GM12872 (cell line): ENCODE data around the gene SMOC2.

ENCODE experiments used
- TF ChIP-seq, protein P1 (sequence below): IDR thresholded peaks from 3 replicates; pipeline ENCODE4 v1.5.1; 2011; ENCODE audit warnings: low read depth, mild to moderate bottlenecking, low read length, moderate library complexity; ENCODE audit not compliant: insufficient read depth

SMOC2 gene

DNA sequence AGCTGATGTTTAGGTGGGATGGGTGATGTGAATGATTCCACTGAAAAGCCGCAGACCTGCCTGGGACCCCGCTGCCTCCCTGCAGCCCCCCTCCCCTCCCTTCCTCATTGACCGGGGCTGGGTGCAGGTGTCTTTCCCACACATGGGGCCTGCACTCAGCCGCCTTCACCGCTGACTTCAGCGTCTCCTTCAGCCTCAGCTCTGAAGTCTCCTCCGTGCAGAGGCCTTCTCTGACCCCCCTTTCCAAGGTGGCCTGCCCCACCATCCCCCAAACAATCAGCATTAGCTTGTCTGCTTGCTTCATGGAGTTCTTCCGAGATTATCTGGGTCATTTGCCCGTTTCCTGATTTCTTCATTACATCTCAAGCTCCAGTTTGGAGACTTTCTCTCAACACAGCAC lies 140.7 kb downstream of the SMOC2 start:
- TF ChIP-seq, protein P1, sequence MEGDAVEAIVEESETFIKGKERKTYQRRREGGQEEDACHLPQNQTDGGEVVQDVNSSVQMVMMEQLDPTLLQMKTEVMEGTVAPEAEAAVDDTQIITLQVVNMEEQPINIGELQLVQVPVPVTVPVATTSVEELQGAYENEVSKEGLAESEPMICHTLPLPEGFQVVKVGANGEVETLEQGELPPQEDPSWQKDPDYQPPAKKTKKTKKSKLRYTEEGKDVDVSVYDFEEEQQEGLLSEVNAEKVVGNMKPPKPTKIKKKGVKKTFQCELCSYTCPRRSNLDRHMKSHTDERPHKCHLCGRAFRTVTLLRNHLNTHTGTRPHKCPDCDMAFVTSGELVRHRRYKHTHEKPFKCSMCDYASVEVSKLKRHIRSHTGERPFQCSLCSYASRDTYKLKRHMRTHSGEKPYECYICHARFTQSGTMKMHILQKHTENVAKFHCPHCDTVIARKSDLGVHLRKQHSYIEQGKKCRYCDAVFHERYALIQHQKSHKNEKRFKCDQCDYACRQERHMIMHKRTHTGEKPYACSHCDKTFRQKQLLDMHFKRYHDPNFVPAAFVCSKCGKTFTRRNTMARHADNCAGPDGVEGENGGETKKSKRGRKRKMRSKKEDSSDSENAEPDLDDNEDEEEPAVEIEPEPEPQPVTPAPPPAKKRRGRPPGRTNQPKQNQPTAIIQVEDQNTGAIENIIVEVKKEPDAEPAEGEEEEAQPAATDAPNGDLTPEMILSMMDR = no peak

DNA sequence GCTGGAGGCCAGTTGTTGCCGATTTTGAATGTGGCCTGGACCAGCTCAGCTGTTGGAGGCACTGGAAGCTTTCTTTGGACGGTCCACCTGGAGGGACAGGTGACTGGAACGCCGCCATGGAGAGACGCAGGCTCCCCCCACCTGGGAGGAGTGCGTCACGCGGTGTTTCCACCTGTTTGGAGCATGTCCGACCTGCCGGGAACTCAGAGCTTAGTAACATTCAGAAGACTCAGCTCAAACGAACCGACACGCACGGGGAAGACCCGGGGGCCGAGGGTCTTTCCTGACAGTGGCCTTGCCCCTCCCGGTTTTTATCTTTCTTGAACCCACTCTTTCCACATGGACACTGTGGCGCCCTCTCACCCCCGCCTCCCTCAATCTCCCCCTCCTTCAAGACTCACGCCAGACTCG lies 141.6 kb downstream of the SMOC2 start:
- TF ChIP-seq, protein P1 = no peak

DNA sequence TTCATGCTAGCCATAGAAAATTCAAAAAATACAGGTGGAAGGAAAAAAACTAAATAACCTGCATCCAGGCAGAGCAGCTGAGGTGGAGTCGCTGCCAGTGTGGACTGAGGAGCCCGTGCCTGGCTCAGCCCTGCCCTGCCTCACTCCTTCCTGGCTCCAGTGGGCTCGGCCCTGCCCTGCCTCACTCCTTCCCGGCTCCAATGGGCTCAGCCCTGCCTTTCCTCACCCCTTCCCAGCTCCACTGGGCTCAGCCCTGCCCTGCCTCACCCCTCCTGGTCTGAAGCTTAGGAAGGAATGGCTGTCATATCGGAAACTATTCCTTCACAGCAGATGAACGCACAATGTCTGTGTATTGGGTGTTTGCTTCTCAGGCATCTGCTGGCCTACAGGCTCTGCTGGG lies 142.1 kb downstream of the SMOC2 start:
- TF ChIP-seq, protein P1 = no peak

DNA sequence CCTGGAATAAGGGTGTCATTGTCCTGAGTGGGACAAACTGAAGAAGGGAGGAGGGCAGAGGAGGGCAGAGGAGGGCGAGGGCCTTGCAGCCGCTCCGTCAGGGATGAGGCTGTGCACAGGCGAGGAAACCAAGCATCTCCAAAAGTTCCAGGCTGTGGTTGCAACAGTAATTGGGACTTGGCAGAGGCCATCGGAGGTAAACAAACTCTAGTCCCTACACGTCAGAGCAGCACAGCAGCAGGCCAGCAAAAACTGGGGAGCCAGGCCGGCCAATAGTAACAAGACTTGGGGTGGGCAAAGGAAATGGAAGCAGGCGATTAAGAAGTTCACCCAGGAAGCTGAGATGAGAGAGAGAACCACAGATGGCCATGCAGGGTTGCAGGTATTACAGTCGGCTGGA lies 142.8 kb downstream of the SMOC2 start:
- TF ChIP-seq, protein P1 = no peak

DNA sequence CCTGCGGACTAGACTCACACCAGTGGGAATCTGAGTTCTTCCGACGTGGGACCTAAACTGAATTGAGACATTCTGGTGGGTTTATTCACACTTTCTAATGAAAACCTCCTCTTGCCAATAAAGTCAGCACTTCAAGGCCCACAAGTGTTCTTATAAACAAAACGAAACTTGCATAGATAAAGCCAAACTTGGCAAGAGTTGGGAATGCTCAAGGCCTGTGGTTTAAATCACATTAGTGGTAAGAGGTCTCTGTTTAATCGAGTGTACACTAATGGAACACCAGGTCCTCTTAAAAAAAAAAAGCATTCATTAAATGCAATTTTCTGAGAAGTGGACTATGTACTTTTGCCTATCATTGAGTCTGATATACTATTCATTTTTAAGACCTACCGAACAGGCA lies 143.3 kb downstream of the SMOC2 start:
- TF ChIP-seq, protein P1 = no peak

DNA sequence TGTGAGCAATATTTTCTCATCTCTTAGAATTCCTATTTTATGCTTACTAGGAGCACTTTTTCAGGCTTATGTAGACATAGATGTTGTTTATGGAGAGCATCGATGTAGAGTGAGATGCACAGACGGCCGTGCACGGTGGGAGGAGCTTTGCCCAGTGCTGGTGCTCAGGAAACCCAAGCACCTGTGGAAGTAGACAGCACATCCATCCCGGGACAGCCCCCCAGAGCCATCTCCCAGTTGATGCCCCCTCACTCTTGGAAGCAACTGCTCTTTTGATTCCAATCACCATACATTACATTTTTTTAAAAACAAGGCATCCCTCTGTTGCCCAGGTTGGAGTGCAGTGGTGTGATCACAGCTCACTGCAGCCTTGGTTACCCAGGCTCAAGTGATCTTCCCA lies 143.7 kb downstream of the SMOC2 start:
- TF ChIP-seq, protein P1 = no peak

DNA sequence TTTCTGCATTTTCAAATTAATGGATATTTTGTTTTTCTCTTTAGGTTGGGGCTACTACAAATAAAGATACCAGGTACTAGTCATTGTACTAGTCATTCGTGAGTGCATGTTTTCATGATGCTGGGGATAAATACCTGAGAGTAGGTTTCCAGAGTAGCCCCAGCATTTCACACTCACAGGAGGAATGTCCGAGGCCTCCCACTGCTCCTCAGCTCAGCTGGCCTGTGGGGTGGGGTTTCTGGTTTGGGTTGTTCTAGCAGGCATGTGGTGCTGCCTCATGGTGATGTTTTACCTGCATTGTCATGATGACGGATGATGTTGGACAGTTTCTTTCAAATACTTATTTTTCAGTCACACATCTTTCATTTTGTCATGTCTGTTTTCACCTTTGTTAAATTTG lies 144.5 kb downstream of the SMOC2 start:
- TF ChIP-seq, protein P1 = no peak

DNA sequence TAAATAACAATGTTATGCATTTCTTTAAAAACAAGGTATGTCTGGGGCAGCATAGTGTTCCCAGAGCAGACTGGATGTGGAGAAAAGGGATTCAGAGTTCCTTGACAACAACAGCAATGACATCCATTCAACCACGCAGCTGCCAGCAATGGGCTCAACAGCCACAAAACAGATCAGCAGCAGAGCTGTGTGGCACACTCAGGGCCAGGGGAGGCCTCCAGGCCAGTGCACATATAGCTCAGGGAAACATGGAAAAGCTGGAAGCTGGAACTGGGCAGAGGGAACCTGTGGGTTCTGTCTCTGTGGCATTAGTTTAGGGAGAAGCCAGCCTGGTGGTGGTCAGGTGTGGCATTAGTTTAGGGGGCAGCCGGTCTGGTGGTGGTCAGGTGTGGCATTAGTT lies 148.3 kb downstream of the SMOC2 start:
- TF ChIP-seq, protein P1 = no peak
